K562 (cell line): ENCODE results near the gene ADAM19. TPM values are rescaled to one million over a fixed set of nuclear protein-coding genes. Genes with fewer than 3 reads are reported as not detected.

ENCODE experiments used
- ATAC-seq: fragments of 200-7000 bp; cut with Tn5 transposase; 3 replicates; pipeline ENCODE4 v1.9.1; 2020; ENCODE audit warnings: moderate library complexity
- BruUV-seq: library from RNA; stranded (reverse); fragments of 400-500 nt; replicated peaks from 2 replicates; lab custom pipeline; 2021; lab: Mats Ljungman, UMichigan
- CTCF ChIA-PET: fragments of 300-600 bp; formaldehyde crosslinking; extraction: SDS; loops from one replicate; lab custom pipeline; 2021; ENCODE audit warnings: low intra/inter-chr PET ratio; lab: Yijun Ruan, JAX
- POLR2A ChIA-PET: fragments of 300-600, 350-650 bp; sonication (Branson Sonifier 250); formaldehyde crosslinking; extraction: SDS; loops from one replicate; lab custom pipeline; 2021; ENCODE audit warnings: antibody characterized with exemption, inconsistent platforms; lab: Yijun Ruan, JAX
- DNase-seq, 4 experiments: peaks; one replicate each; pipeline versions ENCODE4 v3.0.0 to v3.0.0-alpha.2; 2011 to 2018; ENCODE audit warnings: low spot score in 3 of 4, mixed read lengths in 3 of 4; ENCODE audit errors: extremely low read depth in 1 of 4
- FAIRE-seq: peaks from 2 replicates; lab custom pipeline; 2011; peaks lifted over from hg19 to GRCh38; lab: Jason Lieb, UNC
- H2AFZ ChIP-seq: 2 replicates; pipeline ENCODE4 v1.6.0; 2011; ENCODE audit warnings: low read depth, low read length, control low read depth, inconsistent platforms
- H3K27ac ChIP-seq: fragments of 200-600 bp; 3 replicates; pipeline ENCODE4 v1.8.0; 2011; ENCODE audit warnings: low read depth, mild to moderate bottlenecking, control low read depth, inconsistent platforms, low read length, moderate library complexity, mixed read lengths; ENCODE audit errors: extremely low read depth
- H3K27me3 ChIP-seq, 2 experiments: fragments of 300-600 bp in 1 of 2; 2 replicates in 1 of 2; 3 replicates in 1 of 2; pipeline versions ENCODE4 v1.6.0 to v1.8.0; 2011; ENCODE audit warnings: inconsistent platforms in 2 of 2, low read length in 2 of 2, mild to moderate bottlenecking in 1 of 2, mixed read lengths in 1 of 2, moderate library complexity in 1 of 2; ENCODE audit not compliant: control insufficient read depth in 2 of 2, insufficient read depth in 2 of 2
- H3K36me3 ChIP-seq: fragments of 300-600 bp; 3 replicates; pipeline ENCODE4 v1.8.0; 2011; ENCODE audit warnings: mild to moderate bottlenecking, low read length, inconsistent platforms; ENCODE audit not compliant: control insufficient read depth, insufficient read depth
- H3K4me1 ChIP-seq, 2 experiments: fragments of 200-600 bp in 1 of 2; replicated peaks in 1 of 2; 2 replicates in 1 of 2; 3 replicates in 1 of 2; pipeline versions ENCODE4 v1.5.1 to v1.8.0; 2011; ENCODE audit warnings: inconsistent platforms in 2 of 2, low read length in 2 of 2, mild to moderate bottlenecking in 1 of 2, mixed read lengths in 1 of 2, moderate library complexity in 1 of 2; ENCODE audit not compliant: control insufficient read depth in 2 of 2, insufficient read depth in 2 of 2
- H3K4me2 ChIP-seq: 2 replicates; pipeline ENCODE4 v1.6.1; 2011; ENCODE audit warnings: low read length, control low read depth, inconsistent platforms, mixed read lengths; ENCODE audit not compliant: insufficient read depth
- H3K4me3 ChIP-seq: fragments of 200-600 bp; sonication (generic), shearing (Covaris generic); 2 replicates; pipeline ENCODE4 v1.5.1; 2016; ENCODE audit warnings: control low read depth, inconsistent platforms
- H3K79me2 ChIP-seq: fragments of 200-600 bp; 3 replicates; pipeline ENCODE4 v1.8.0; 2011; ENCODE audit warnings: low read length, inconsistent platforms; ENCODE audit not compliant: control insufficient read depth, insufficient read depth
- H3K9ac ChIP-seq, 2 experiments: 2 replicates each; pipeline versions ENCODE4 v1.6.0 to v1.6.1; 2011; ENCODE audit warnings: low read depth in 2 of 2, low read length in 2 of 2, control low read depth in 1 of 2, inconsistent platforms in 1 of 2, mild to moderate bottlenecking in 1 of 2, mixed read lengths in 1 of 2; ENCODE audit not compliant: insufficient read depth in 1 of 2
- H3K9me1 ChIP-seq: one replicate; pipeline ENCODE4 v1.6.0; 2011; ENCODE audit warnings: inconsistent platforms, mild to moderate bottlenecking, low read length, moderate library complexity; ENCODE audit not compliant: control insufficient read depth, insufficient read depth
- H3K9me3 ChIP-seq: replicated peaks from 2 replicates; pipeline ENCODE4 v1.5.1; 2011; ENCODE audit warnings: low read depth, low read length, inconsistent platforms; ENCODE audit not compliant: control insufficient read depth, insufficient read depth
- H4K20me1 ChIP-seq: replicated peaks from 2 replicates; pipeline ENCODE4 v1.6.1; 2011; ENCODE audit warnings: low read length, inconsistent platforms, mixed read lengths; ENCODE audit not compliant: control insufficient read depth, insufficient read depth
- ATF1 ChIP-seq, 2 experiments: fragments of 450-650 bp in 1 of 2; IDR thresholded peaks; 2 replicates each; pipeline ENCODE4 v1.6.1; 2016; ENCODE audit warnings: missing compliant biosample characterization in 1 of 2, missing genetic modification characterization in 1 of 2
- BACH1 ChIP-seq: fragments of 200-800 bp; sonication (Bioruptor generic); IDR thresholded peaks from 2 replicates; pipeline ENCODE4 v1.6.1; 2016; ENCODE audit warnings: missing genetic modification characterization, missing compliant biosample characterization
- BRD9 ChIP-seq: fragments of 450-650 bp; IDR thresholded peaks from 2 replicates; pipeline ENCODE4 v1.6.1; 2018; ENCODE audit warnings: low read depth; ENCODE audit not compliant: partially characterized antibody
- ETV6 ChIP-seq, 3 experiments: fragments of 150-350 bp in 1 of 3; sonication (generic) in 1 of 3; formaldehyde crosslinking in 1 of 3; IDR thresholded peaks; 2 replicates each; pipeline versions ENCODE4 v1.6.1 to v1.8.0; 2014 to 2022; ENCODE audit warnings: borderline replicate concordance in 2 of 3, low read depth in 2 of 3, antibody characterized with exemption in 1 of 3, low read length in 1 of 3, mild to moderate bottlenecking in 1 of 3, missing genetic modification reagents in 1 of 3
- FOXK2 ChIP-seq, 2 experiments: fragments of 450-650 bp; IDR thresholded peaks in 1 of 2; conservative IDR thresholded peaks in 1 of 2; 2 replicates each; pipeline ENCODE4 v1.6.1; 2016; ENCODE audit warnings: low read depth in 2 of 2, mild to moderate bottlenecking in 1 of 2
- GABPB1 ChIP-seq: sonication (generic); formaldehyde crosslinking; IDR thresholded peaks from 2 replicates; pipeline ENCODE4 v1.8.0; 2022; ENCODE audit warnings: mild to moderate bottlenecking, missing genetic modification reagents
- HDAC2 ChIP-seq: fragments of 450-650 bp; IDR thresholded peaks from 2 replicates; pipeline ENCODE4 v1.6.1; 2016; ENCODE audit warnings: mild to moderate bottlenecking
- HOXB6 ChIP-seq: fragments of 250-450 bp; sonication (Bioruptor Pico); IDR thresholded peaks from 2 replicates; pipeline ENCODE4 v1.5.1; 2022; ENCODE audit warnings: mild to moderate bottlenecking, borderline replicate concordance
- KLF1 ChIP-seq: fragments of 450-650 bp; IDR thresholded peaks from 2 replicates; pipeline ENCODE4 v1.6.1; 2016; ENCODE audit warnings: missing genetic modification characterization, missing compliant biosample characterization
- MAFG ChIP-seq: fragments of 450-650 bp; conservative IDR thresholded peaks from 2 replicates; pipeline ENCODE4 v1.6.1; 2016; ENCODE audit warnings: missing genetic modification characterization, missing compliant biosample characterization
- NFE2 ChIP-seq: IDR thresholded peaks from 2 replicates; pipeline ENCODE4 v1.6.1; 2014; ENCODE audit warnings: antibody characterized with exemption, low read depth
- PHF21A ChIP-seq: fragments of 450-650 bp; IDR thresholded peaks from 2 replicates; pipeline ENCODE4 v1.6.1; 2017; ENCODE audit warnings: low read depth, borderline replicate concordance
- ZBTB7A ChIP-seq: IDR thresholded peaks from 2 replicates; pipeline ENCODE4 v1.6.1; 2011; ENCODE audit warnings: low read depth, mild to moderate bottlenecking, low read length, moderate library complexity, borderline replicate concordance; ENCODE audit not compliant: control insufficient read depth
- ZNF785 ChIP-seq: fragments of 250-450 bp; sonication (Bioruptor Pico); IDR thresholded peaks from 2 replicates; pipeline ENCODE4 v1.4.0; 2020; ENCODE audit warnings: mild to moderate bottlenecking
- WGBS: fragments of 100-300 bp; shearing (Covaris generic); methylation state at CpG from one replicate; pipeline ENCODE4 v1.1.6; 2016; ENCODE audit warnings: low coverage, mixed read lengths; ENCODE audit not compliant: insufficient coverage; ENCODE audit errors: missing lambda C conversion rate; 5-methylcytosine and 5-hydroxymethylcytosine counted together
- in situ Hi-C: fragments of 300-500 bp; cut with MboI; formaldehyde crosslinking; loops from 4 replicates; pipeline ENCODE4 v1.15.0; 2018; ENCODE audit warnings: inconsistent platforms, mixed read lengths
- intact Hi-C: fragments of 100-400 bp; cut with micrococcal nuclease; formaldehyde crosslinking; loops from 2 replicates; pipeline ENCODE4 v1.14.2; 2022
- polyA plus RNA-seq, 8 experiments: library from polyadenylated mRNA; depleted of rRNA in 4 of 8; stranded (reverse) in 5 of 8; unstranded in 3 of 8; fragments of >200 nt; fragmentation: Nextera tagmentation in 2 of 8; fragmentation: Illumina TruSeq in 1 of 8; extraction: Ambion mirVana in 2 of 8; extraction: Trizol in 1 of 8; gene quantifications; 2 replicates each; pipeline versions ENCODE4 v1.2.1 to v1.2.3, GENCODE V29; 2011 to 2014; ENCODE audit warnings: inconsistent platforms in 1 of 8, missing spikeins in 1 of 8
- total RNA-seq, 7 experiments: library from RNA; depleted of rRNA in 6 of 7; stranded (reverse); fragments of >200 nt in 6 of 7; fragmentation: Illumina TruSeq in 2 of 7; extraction: Trizol in 2 of 7; gene quantifications; 2 replicates each; pipeline versions ENCODE4 v1.2.1 to v1.2.3, GENCODE V29; 2011 to 2021; ENCODE audit warnings: low replicate concordance in 1 of 7
- TF ChIP-seq, protein P1 (sequence below): sonication (generic); formaldehyde crosslinking; IDR thresholded peaks from 2 replicates; pipeline ENCODE4 v1.8.0; 2022; ENCODE audit warnings: missing genetic modification reagents, mild to moderate bottlenecking, borderline replicate concordance
- TF ChIP-seq, protein P2 (sequence below): IDR thresholded peaks from 2 replicates; pipeline ENCODE4 v1.6.1; 2016; ENCODE audit warnings: missing genetic modification characterization, missing compliant biosample characterization
- TF ChIP-seq, protein P3 (sequence below): fragments of 200-800 bp; sonication (Bioruptor generic); IDR thresholded peaks from 2 replicates; pipeline ENCODE4 v1.6.1; 2017; ENCODE audit warnings: missing genetic modification characterization, missing compliant biosample characterization

Gene ADAM19
- total and polyA plus RNA-seq, 9 of the 15 experiments (the other 6 are each of a cell fraction or from before 2014, with no cell fraction given) = 0.11 to 1.1 (median 0.43) TPM

DNA sequence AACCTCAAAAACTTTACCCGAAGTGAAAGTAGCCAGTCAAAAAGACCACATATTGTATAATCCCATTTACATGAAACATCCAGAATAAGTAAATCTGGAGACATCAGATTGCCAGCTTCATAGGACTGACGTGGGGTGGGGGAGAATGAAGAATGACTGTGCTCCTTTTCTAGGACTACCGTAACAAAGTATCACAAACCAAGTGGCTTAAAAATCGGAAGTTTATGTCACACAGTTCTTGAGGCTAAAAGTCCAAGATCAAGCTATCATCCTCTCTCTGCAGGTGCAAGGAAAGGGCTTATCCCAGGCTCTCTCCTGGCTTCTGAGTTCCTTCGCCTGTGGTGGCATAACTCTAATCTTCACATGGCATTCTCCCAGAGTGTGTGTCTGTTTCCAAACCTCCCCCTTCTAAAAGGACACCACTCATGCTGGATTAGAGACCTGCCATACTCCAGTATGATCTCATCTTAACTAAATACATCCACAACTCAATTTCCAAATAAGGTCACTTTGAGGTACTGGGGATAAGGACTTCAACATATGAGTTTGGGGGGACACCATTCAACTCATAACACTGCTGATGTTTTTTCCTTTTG lies 25.5 kb downstream of the ADAM19 start (continued):
- TF ChIP-seq, protein P1, sequence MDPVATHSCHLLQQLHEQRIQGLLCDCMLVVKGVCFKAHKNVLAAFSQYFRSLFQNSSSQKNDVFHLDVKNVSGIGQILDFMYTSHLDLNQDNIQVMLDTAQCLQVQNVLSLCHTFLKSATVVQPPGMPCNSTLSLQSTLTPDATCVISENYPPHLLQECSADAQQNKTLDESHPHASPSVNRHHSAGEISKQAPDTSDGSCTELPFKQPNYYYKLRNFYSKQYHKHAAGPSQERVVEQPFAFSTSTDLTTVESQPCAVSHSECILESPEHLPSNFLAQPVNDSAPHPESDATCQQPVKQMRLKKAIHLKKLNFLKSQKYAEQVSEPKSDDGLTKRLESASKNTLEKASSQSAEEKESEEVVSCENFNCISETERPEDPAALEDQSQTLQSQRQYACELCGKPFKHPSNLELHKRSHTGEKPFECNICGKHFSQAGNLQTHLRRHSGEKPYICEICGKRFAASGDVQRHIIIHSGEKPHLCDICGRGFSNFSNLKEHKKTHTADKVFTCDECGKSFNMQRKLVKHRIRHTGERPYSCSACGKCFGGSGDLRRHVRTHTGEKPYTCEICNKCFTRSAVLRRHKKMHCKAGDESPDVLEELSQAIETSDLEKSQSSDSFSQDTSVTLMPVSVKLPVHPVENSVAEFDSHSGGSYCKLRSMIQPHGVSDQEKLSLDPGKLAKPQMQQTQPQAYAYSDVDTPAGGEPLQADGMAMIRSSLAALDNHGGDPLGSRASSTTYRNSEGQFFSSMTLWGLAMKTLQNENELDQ = no peak
- TF ChIP-seq HOXB6 (no peak), MAFG (peak; percentile 78), FOXK2 (conservative IDR thresholded peaks at IDR 0.05 in 1 of 2, IDR thresholded peaks at IDR 0.05 in 1 of 2; ENCODE audit: low read depth in 2 of 2) (no peak), NFE2 (peak; percentile 52; the same call in 1 of the 2 replicates), ZBTB7A (no peak)

DNA sequence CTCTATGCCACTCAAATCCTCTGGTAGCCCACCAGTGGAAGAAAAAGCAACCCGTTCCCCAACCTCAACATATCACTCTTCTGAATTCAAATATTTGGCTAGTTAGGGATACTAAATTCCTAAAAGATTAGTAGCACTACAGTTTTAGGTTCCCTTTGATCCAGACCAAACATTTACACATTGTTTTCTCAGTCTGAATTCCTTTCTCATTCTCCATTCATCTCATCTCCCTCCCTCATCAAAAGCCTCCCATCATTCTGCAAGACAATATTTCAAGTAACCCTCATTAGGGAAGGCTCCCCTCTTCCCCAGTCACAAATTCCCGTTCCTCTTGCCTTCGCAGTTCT lies 26.3 kb downstream of the ADAM19 start:
- H2AFZ ChIP-seq = no peak overlapping the region
- H3K9me3 ChIP-seq = no peaks in the 10 kb centered on the region
- H3K27me3 ChIP-seq = no peaks in the 10 kb centered on the region; a peak in 1 of 5 replicates
- DNase-seq (no peak), ATAC-seq (no peak), FAIRE-seq (no peak)
- no TSS peak for BruUV-seq
- no peak overlapping the region for H3K4me2 ChIP-seq
- H3K79me2 ChIP-seq = no peaks in the 10 kb centered on the region
- H3K9ac ChIP-seq = no peak overlapping the region
- H3K9me1 ChIP-seq = no peaks in the 10 kb centered on the region
- intact Hi-C loops = no loop called here
- ChIA-PET CTCF (no interaction called here), POLR2A (no interaction called here)
- no peaks in the 10 kb centered on the region for H4K20me1 ChIP-seq
- in situ Hi-C loops = no loop called here
- 3% methylated on average over 3 of the region's 3 CpGs for WGBS
- H3K36me3 ChIP-seq = no peaks in the 10 kb centered on the region
- H3K4me3 ChIP-seq = no peak overlapping the region
- no peak overlapping the region for H3K27ac ChIP-seq
- peaks cover 0 to 7% of the 10 kb centered on the region in 2 experiments; a peak in 3 of 5 replicates for H3K4me1 ChIP-seq
- TF ChIP-seq, protein P2, sequence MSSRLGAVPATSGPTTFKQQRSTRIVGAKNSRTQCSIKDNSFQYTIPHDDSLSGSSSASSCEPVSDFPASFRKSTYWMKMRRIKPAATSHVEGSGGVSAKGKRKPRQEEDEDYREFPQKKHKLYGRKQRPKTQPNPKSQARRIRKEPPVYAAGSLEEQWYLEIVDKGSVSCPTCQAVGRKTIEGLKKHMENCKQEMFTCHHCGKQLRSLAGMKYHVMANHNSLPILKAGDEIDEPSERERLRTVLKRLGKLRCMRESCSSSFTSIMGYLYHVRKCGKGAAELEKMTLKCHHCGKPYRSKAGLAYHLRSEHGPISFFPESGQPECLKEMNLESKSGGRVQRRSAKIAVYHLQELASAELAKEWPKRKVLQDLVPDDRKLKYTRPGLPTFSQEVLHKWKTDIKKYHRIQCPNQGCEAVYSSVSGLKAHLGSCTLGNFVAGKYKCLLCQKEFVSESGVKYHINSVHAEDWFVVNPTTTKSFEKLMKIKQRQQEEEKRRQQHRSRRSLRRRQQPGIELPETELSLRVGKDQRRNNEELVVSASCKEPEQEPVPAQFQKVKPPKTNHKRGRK (tag) = no peak
- no peak for TF ChIP-seq PHF21A
- TF ChIP-seq ZNF785 (CRISPR knock-in tag) = no peak
- TF ChIP-seq KLF1 (tag) = no peak
- no peak for TF ChIP-seq HDAC2
- TF ChIP-seq, protein P3, sequence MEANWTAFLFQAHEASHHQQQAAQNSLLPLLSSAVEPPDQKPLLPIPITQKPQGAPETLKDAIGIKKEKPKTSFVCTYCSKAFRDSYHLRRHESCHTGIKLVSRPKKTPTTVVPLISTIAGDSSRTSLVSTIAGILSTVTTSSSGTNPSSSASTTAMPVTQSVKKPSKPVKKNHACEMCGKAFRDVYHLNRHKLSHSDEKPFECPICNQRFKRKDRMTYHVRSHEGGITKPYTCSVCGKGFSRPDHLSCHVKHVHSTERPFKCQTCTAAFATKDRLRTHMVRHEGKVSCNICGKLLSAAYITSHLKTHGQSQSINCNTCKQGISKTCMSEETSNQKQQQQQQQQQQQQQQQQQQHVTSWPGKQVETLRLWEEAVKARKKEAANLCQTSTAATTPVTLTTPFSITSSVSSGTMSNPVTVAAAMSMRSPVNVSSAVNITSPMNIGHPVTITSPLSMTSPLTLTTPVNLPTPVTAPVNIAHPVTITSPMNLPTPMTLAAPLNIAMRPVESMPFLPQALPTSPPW (CRISPR knock-in tag) = no peak
- no peak for TF ChIP-seq ETV6 (IDR thresholded peaks at IDR 0.05; ENCODE audit: borderline replicate concordance in 1 of 2, low read depth in 2 of 2, low read length in 1 of 2)
- TF ChIP-seq ETV6 (CRISPR knock-in tag; IDR thresholded peaks at IDR 0.05; ENCODE audit: borderline replicate concordance) = no peak
- TF ChIP-seq BRD9 = no peak
- TF ChIP-seq GABPB1 = no peak
- no peak for TF ChIP-seq ATF1 (CRISPR knock-in tag; IDR thresholded peaks at IDR 0.05)
- no peak for TF ChIP-seq ATF1 (tag; IDR thresholded peaks at IDR 0.05)
- TF ChIP-seq BACH1 (tag) = no peak
